ENCODE data around the gene CD27.

DNA sequence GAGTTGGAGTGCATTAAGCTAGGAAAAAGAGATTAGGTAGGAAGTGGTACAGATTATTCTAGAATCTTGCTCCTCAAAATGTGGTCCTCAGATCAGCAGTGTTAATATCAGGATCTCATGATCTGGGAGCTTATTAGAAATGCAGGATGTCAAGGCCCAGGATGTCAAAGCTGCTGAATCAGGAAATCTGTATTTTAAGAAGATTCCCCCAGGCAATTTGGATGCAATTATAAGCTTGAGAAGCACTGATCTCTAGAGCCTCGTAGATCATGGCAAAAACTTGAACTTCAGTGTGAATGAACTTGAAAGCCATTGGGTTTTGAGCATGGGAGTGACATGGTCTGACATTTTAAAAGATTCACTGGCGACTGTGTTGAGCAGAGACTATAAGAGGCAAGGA, 55.7 kb downstream of the CD27 start:
- TF ChIP-seq GATA3 (IDR thresholded peaks at IDR 0.05; ENCODE audit: low read depth, low read length) (no peak), GATA2 (IDR thresholded peaks at IDR 0.05; ENCODE audit: low read depth, low read length) (no peak)
